Measurements from ENCODE around the gene ENTREP1.

The ENTREP1 gene

GRCh38 chr9:69319324-69320025 lies 5.5 kb upstream of the ENTREP1 start:
- DNase-seq, result no peak

DNA sequence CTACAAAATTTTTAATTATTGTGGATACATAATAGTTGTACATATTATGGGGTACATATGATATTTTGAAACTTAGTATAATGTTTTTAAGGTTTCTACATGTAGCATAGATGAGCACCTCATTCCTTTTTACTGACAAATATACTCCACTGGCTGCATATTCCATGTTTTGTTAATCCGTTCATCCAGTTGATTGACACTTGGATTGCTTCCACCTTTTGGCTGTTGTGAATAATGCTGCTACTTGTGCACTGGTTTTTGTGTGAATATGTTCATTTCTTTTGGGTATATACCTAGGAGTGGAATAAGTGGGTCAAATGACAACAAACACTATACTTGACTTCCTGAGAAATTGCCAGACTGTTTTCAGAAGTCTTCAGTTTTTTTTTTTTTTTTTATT lies 2.8 kb upstream of the ENTREP1 start:
- no peak for DNase-seq

DNA sequence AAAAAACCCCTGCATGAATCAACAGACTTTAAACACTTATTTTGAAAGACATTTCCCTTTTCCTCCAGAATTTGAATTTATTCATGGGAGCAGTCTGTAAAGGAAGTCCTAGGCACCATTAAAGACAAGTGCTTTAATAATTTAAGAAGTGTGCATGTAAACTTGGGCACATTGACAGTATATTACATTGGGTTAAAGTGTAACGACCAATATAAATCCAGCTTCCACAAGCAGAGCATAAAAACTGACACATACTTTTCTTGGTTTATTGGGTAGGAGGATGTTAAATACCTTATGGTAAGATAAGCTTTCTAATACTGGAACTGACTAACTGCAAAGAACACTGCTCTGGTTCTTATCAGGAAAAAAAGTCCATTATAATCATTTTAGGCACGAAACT lies 1.2 kb upstream of the ENTREP1 start:
- DNase-seq, result no peak

DNA sequence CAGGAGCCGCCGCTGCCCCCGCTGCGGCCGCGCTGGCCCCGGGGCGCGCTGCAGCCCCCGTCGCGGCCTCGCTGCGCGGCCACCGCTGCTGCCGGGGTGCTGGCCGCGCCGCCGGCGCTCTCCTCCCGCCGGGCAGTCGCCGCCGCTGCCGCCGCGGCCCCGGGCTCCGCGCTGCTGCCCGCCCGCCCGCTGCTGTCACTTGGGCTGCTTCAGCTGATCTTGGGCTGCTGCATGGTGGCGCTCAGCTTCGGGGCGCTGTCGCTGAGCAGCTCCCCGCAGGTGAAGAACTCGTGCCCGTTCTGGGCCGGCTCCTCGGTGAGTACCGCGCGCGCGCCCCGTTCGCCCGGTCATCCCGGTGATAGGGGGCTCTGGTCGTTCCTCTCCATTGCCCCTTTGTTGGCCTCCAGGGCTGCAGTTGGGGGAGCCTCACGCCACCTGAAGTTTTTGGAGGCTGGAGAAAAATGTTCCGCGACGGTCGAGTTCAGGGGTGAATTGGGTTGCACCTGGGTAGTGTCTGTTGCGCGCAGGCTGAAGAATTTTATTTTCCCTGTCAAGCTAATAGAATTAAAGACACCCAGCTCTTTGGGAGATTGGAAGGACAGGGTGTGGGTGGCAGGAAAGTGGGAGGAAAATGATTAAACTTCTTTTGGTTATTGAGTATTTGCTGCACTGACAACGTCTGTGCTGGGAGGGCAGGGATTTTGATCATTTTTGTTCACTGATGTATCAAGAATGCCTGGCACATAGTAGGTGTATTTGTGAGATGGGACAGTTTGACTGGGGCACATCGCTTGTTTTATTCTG lies 596 bp downstream of the ENTREP1 start:
- DNase-seq, result peak in 12 of 51 donors; percentile 3 to 40 (median 14)

GRCh38 chr9:69326261-69326660 lies 1.2 kb downstream of the ENTREP1 start:
- peak in 26 of 51 donors; percentile 2 to 62 (median 28) for DNase-seq

DNA sequence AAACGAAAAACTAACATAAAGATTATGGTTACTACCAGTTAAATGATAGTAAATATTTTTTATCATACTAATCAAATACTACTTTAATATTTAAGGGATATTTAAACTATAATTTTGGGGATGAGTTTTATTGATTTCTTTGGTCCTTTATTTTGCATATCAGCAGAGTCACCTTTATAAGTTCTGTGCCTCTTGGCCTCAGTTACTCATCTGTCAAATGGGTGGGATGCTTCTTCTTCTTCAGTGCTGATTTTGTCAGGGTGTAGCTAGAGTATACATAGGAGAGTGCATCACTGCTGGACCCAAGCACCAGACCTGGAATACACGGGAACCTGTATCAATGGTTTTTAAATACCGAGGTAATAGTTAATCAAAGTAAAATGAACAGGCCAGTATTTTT lies 5.6 kb downstream of the ENTREP1 start:
- no peak for DNase-seq

DNA sequence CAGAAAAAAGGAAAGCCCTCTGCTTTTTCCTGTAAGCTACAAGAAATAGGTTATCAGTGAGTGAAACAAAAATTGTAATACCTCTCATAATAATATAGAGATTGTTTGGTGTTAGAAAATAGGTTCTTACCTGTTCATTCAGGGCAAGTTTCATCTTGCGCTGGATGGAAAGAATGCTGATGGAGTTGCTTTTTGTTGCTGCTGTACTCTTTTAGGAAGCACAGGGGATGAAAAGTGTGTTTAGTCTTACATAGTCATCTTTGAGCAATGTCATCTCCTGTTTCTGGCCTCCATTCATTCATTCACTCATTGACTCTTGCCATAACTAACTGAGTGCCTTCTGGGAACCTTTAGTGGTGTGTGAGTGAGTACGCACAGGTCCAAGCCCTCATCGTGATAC lies 6.4 kb downstream of the ENTREP1 start:
- DNase-seq, result no peak

DNA sequence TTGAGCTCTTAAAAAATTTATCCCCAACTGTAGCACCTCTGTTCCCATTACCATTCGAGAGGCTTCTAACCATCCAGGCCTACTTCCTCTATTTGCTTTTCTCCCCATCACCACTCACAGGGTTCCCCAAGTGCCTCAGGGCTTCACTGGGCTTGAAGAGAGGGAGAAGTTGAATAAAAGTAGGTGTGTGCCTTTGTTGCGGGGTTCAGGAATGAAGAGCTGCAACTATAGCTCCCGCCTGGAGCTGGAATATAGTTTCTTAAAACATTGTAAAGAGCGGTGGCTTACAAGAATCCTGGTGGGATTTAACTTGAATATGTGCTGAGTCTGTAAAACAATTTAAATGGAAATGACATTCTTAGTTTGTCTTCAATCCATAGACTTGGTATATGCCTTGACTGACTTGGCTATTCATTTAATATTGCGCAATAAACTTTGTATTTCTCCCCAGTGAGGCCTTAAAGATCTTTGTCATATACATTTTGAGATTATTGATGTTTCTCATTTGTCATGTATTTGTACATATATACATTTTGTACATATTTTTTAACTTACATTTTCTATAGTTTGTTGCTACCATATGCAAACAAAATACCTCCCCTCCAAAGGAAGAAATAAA lies 7.2 kb downstream of the ENTREP1 start:
- no peak for DNase-seq

DNA sequence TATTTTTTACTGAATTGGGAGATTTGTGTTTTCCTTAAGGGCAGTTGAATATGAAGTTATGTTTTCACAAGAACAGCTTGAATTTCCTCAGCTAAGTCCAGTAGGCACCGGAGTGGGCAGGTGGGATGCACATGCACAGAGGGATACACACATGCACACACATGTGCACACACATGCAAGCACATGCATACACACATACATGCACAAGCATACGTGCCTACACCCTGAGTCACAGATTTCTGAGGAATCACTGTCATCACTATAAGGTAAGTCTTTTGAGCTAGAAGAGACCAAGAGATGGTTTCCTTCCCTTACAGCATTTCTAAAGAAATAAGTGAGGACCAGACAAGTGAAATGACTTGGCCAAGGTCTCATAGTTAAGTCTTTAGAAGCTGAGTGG lies 8.7 kb downstream of the ENTREP1 start:
- no peak for DNase-seq

DNA sequence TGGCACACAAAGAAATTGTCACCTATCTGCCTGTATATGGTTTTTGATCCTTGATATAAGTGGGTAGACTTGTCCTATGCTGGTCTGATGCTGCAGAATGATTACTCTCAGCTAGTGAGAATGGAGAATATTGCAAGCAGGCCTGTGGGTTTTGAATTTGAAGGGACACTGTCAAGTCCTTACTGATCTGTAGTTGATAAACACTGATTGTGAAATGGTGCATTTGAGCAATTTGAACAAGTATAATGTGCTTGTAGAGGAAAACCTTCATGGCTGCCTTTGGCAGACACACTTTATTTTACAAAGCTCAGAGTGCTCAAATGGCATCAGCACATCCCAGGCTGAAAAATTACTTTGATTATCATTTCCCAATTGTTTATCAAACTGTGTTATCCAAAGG lies 9.3 kb downstream of the ENTREP1 start:
- no peak for DNase-seq

- peak in 1 of 51 donors; percentile 6 for DNase-seq
Measured at GRCh38 chr9:69339620-69340019, 14.6 kb downstream of the ENTREP1 start.

- no peak for DNase-seq
Measured at GRCh38 chr9:69340631-69341030, 15.6 kb downstream of the ENTREP1 start.

DNA sequence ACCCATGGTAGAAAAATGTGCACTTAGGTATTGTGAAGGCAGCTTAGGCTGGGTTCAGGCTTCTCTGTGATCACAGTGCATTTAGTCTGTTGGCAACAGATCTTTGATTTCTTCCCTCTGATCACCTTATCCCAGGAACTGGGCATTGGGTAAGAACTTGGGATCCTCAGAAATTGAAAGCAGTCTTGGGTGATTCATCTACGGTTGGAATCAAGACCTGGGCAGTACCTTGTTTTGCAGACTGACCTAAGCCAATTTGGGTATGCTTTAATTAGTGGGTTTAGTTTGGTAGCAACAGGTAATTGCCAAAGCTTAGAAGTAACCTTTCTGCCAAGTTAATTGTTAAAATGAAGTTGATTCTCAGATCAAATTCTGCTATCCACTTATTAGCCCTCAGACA lies 17.8 kb downstream of the ENTREP1 start:
- no peak for DNase-seq

GRCh38 chr9:69344459-69344858 lies 19.4 kb downstream of the ENTREP1 start:
- no peak for DNase-seq

- no peak for DNase-seq
Measured at GRCh38 chr9:69346596-69347390, 21.8 kb downstream of the ENTREP1 start.

GRCh38 chr9:69347607-69348006 lies 22.6 kb downstream of the ENTREP1 start:
- no peak for DNase-seq

- no peak for DNase-seq
Measured at GRCh38 chr9:69351227-69351626, 26.2 kb downstream of the ENTREP1 start.

DNA sequence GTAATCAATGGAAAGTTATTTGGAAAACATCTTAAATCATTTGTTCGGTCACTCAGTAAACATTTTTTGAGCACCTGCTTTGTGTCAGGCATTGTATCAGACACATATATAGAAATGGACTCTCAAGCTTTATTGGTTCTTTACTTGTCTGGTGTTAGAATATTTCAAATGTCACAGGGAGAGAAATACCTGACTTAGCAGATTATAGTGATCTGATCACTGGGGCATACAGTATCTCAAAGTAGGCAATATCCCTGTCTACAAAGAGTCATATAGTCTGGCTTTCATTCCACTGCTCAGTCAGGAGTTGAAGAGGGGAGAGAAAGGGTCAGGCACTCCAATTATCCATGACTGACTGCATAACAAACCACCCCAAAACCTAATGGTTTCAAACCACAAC lies 30.2 kb downstream of the ENTREP1 start:
- DNase-seq, result no peak

DNA sequence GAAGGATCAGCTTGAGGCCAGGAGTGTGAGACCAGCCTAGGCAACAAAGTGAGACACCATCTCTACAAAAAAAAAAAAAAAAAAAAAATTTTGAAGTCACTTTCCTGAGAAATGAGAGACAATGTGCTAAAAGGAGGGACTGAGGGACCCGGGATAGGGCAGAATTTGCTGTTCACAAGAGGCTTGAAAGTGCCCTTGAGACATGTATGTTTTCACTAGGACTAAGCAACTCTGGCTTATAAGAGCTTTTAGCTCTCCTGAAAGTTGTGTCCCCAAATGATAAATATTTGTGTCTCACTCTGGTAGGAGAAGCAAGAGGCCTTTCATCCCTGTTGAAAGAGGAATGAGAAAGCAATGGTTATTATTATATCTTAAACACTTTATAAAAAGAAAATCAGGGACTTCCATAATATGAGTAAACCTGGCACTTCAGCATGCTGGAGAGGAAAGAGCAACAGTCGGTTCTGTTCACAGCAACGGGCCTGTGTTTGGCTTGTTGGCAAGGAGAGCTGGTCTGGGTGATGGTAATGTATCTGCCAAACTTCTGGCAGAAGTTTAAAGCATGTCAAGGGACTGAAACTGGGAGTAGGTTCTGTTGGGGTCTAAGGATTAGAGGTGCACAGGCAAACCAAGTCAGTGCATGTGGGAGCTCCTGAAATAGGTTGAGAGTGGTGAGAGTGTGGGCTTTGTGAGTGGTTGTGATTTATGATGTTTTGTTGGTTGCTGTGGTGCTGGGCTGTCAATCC lies 32.2 kb downstream of the ENTREP1 start:
- DNase-seq, result peak in 1 of 51 donors; percentile 7

DNA sequence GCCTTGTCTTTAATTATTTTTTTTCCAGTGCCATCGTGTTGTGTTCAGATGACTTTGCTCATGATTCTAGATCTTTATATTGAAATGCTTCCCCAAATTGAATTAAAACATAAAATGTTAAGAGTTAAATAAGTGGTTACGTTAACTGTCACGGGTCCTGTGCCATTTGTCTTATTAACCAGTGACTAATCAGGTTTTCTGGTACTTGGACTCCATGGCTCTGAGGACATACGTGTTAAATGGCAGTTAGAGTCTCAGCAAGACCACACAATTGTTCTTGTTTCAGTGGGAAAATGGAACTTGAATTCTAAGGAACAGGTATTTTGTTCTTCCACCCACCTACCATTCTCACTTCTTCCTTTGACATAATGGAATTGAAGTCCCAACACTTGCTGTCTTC lies 32.8 kb downstream of the ENTREP1 start:
- no peak for DNase-seq

DNA sequence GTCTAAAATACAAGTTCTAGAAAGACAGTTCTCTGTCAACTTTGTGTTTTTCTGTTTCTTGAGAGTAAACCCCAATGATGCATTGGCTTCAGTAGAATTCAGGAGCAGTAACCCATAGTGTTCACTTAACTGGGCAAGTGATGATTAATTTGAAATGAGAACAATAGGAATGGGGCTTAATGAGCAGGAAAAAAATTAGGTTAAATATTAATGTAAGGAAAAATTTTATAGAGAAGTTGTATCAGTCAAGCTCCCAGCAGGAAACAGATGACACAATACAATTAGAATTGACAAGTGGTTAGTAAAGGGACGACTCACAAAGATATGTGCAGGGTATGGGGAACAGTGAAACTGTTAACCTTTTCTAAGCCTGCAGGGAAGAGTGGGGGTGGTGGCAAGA lies 38.2 kb downstream of the ENTREP1 start:
- DNase-seq, result no peak

All from hypothalamus (tissue), 51 donors.